H1 (cell line): ENCODE data around the gene ABCC4. TPM values are rescaled to one million over a fixed set of nuclear protein-coding genes. Genes with fewer than 3 reads are reported as not detected.

Experiments used
- CTCF ChIA-PET: fragments of 300-600 bp; sonication (Branson Sonifier 250); formaldehyde crosslinking; loops from one replicate; lab custom pipeline; 2021; ENCODE audit not compliant: partially characterized antibody; lab: Charles Lee
- POLR2A ChIA-PET: fragments of 300-600 bp; sonication (Branson Sonifier 250); formaldehyde crosslinking; loops from one replicate; lab custom pipeline; 2021; ENCODE audit warnings: inconsistent platforms; ENCODE audit not compliant: partially characterized antibody; lab: Charles Lee
- DNase-seq, 2 experiments: peaks; one replicate each; pipeline versions ENCODE4 v3.0.0 to v3.0.0-alpha.2; 2010 to 2022; ENCODE audit warnings: low spot score in 2 of 2, low read depth in 1 of 2, mixed read lengths in 1 of 2
- FAIRE-seq: peaks from 2 replicates; lab custom pipeline; 2011; peaks lifted over from hg19 to GRCh38; lab: Jason Lieb, UNC
- H2AFZ ChIP-seq: 2 replicates; pipeline ENCODE4 v1.8.1; 2012; ENCODE audit warnings: low read length, inconsistent platforms
- H2AK5ac ChIP-seq: 2 replicates; pipeline ENCODE4 v1.6.1; 2013; ENCODE audit warnings: low read depth, low read length
- H2BK120ac ChIP-seq: replicated peaks from 2 replicates; pipeline ENCODE3; 2013; ENCODE audit warnings: low read depth, low read length, inconsistent platforms
- H2BK12ac ChIP-seq: 2 replicates; pipeline ENCODE4 v1.6.1; 2013; ENCODE audit warnings: low read depth, low read length
- H2BK15ac ChIP-seq: 2 replicates; pipeline ENCODE4 v1.6.1; 2013; ENCODE audit warnings: low read length
- H2BK20ac ChIP-seq: 2 replicates; pipeline ENCODE4 v1.6.1; 2013; ENCODE audit warnings: low read length
- H2BK5ac ChIP-seq: 2 replicates; pipeline ENCODE4 v1.6.1; 2013; ENCODE audit warnings: low read depth, low read length
- H3K14ac ChIP-seq: 2 replicates; pipeline ENCODE4 v1.6.1; 2013; ENCODE audit warnings: inconsistent platforms; ENCODE audit not compliant: insufficient read length
- H3K18ac ChIP-seq: 2 replicates; pipeline ENCODE4 v1.6.1; 2013; ENCODE audit warnings: low read length; ENCODE audit errors: extremely low read depth
- H3K23ac ChIP-seq: 2 replicates; pipeline ENCODE4 v1.6.1; 2013; ENCODE audit warnings: inconsistent platforms; ENCODE audit not compliant: insufficient read length
- H3K23me2 ChIP-seq: 2 replicates; pipeline ENCODE4 v1.6.1; 2013; ENCODE audit warnings: low read depth, low read length
- H3K27ac ChIP-seq: 2 replicates; pipeline ENCODE4 v1.6.1; 2011; ENCODE audit warnings: low read depth, low read length, inconsistent platforms
- H3K27me3 ChIP-seq, 4 experiments: replicated peaks in 1 of 4; 1 replicate in 1 of 4; 2 replicates in 3 of 4; pipeline versions ENCODE4 v1.6.1 to v1.8.1; 2011 to 2013; ENCODE audit warnings: low read length in 3 of 4, mild to moderate bottlenecking in 3 of 4, inconsistent platforms in 2 of 4, mixed read lengths in 2 of 4, moderate library complexity in 1 of 4; ENCODE audit not compliant: control insufficient read depth in 3 of 4, insufficient read depth in 3 of 4; ENCODE audit errors: extremely low read depth in 1 of 4
- H3K36me3 ChIP-seq, 4 experiments: 2 replicates each; pipeline versions ENCODE4 v1.6.1 to v1.8.1; 2011 to 2013; ENCODE audit warnings: mild to moderate bottlenecking in 4 of 4, low read length in 3 of 4, moderate library complexity in 2 of 4, control low read depth in 1 of 4, inconsistent platforms in 1 of 4; ENCODE audit not compliant: insufficient read depth in 4 of 4, control insufficient read depth in 2 of 4
- H3K4ac ChIP-seq: replicated peaks from 2 replicates; pipeline ENCODE3; 2013; ENCODE audit warnings: low read length, low read depth, mixed read lengths, inconsistent platforms; ENCODE audit not compliant: insufficient read length
- H3K4me1 ChIP-seq, 4 experiments: replicated peaks in 1 of 4; 1 replicate in 1 of 4; 2 replicates in 3 of 4; pipeline versions ENCODE4 v1.6.1 to v1.8.1; 2011 to 2013; ENCODE audit warnings: low read length in 3 of 4, inconsistent platforms in 2 of 4, mixed read lengths in 1 of 4; ENCODE audit not compliant: insufficient read depth in 4 of 4, control insufficient read depth in 3 of 4
- H3K4me2 ChIP-seq, 2 experiments: 2 replicates each; pipeline versions ENCODE4 v1.6.1 to v1.8.1; 2011 to 2013; ENCODE audit warnings: low read depth in 2 of 2, low read length in 2 of 2, control low read depth in 1 of 2, inconsistent platforms in 1 of 2, mild to moderate bottlenecking in 1 of 2; ENCODE audit not compliant: insufficient read depth in 1 of 2
- H3K4me3 ChIP-seq, 4 experiments: fragments of 200-600, 300-600 bp in 1 of 4; sonication (generic), shearing (Covaris generic), sonication (Bioruptor Twin) in 1 of 4; 2 replicates each; pipeline versions ENCODE4 v1.5.1 to v1.8.1; 2011 to 2016; ENCODE audit warnings: low read length in 4 of 4, low read depth in 3 of 4, control low read depth in 2 of 4, inconsistent platforms in 2 of 4, mild to moderate bottlenecking in 2 of 4, mixed read lengths in 1 of 4, moderate library complexity in 1 of 4; ENCODE audit not compliant: insufficient read depth in 2 of 4; ENCODE audit errors: extremely low read depth in 1 of 4
- H3K56ac ChIP-seq: replicated peaks from 2 replicates; pipeline ENCODE3; 2013; ENCODE audit warnings: low read depth, mild to moderate bottlenecking, mixed read lengths, low read length, inconsistent platforms; ENCODE audit not compliant: insufficient read length
- H3K79me1 ChIP-seq: 2 replicates; pipeline ENCODE4 v1.6.1; 2013; ENCODE audit warnings: low read depth, low read length, control low read depth
- H3K79me2 ChIP-seq, 2 experiments: 2 replicates each; pipeline versions ENCODE4 v1.6.1 to v1.8.1; 2012 to 2013; ENCODE audit warnings: low read length in 2 of 2, mild to moderate bottlenecking in 2 of 2, inconsistent platforms in 1 of 2; ENCODE audit not compliant: insufficient read depth in 2 of 2, control insufficient read depth in 1 of 2
- H3K9ac ChIP-seq, 4 experiments: replicated peaks in 1 of 4; 1 replicate in 1 of 4; 2 replicates in 3 of 4; pipeline versions ENCODE4 v1.6.1 to v1.8.1; 2011 to 2013; ENCODE audit warnings: low read depth in 3 of 4, low read length in 3 of 4, control low read depth in 2 of 4, mild to moderate bottlenecking in 2 of 4, moderate library complexity in 2 of 4, inconsistent platforms in 1 of 4; ENCODE audit errors: extremely low read depth in 1 of 4
- H3K9me3 ChIP-seq, 2 experiments: 2 replicates each; pipeline versions ENCODE4 v1.6.1 to v1.8.1; 2012 to 2013; ENCODE audit warnings: mild to moderate bottlenecking in 2 of 2, moderate library complexity in 2 of 2, control low read depth in 1 of 2, inconsistent platforms in 1 of 2, low read depth in 1 of 2, low read length in 1 of 2, mixed read lengths in 1 of 2; ENCODE audit not compliant: insufficient read depth in 2 of 2
- H4K20me1 ChIP-seq, 2 experiments: replicated peaks in 1 of 2; 2 replicates each; pipeline versions ENCODE3 to v1.8.1; 2011 to 2013; ENCODE audit warnings: inconsistent platforms in 2 of 2, low read length in 2 of 2, mild to moderate bottlenecking in 1 of 2; ENCODE audit not compliant: insufficient read depth in 2 of 2, control insufficient read depth in 1 of 2
- H4K5ac ChIP-seq: 2 replicates; pipeline ENCODE4 v1.6.1; 2013; ENCODE audit warnings: low read length, low read depth, mixed read lengths, inconsistent platforms; ENCODE audit not compliant: insufficient read length
- H4K8ac ChIP-seq: 2 replicates; pipeline ENCODE4 v1.8.0; 2013; ENCODE audit warnings: mild to moderate bottlenecking, moderate library complexity, low read length, inconsistent platforms; ENCODE audit not compliant: insufficient read depth; ENCODE audit errors: extremely low read depth
- H4K91ac ChIP-seq: replicated peaks from 2 replicates; pipeline ENCODE3; 2013; ENCODE audit warnings: low read length, mixed read lengths, inconsistent platforms; ENCODE audit not compliant: insufficient read length
- RAD21 ChIP-seq, 2 experiments: IDR thresholded peaks in 1 of 2; conservative IDR thresholded peaks in 1 of 2; 2 replicates each; pipeline ENCODE4 v1.6.1; 2011; ENCODE audit warnings: low read depth in 2 of 2, low read length in 2 of 2, improper control_type of control experiment in 1 of 2, inconsistent platforms in 1 of 2, mild to moderate bottlenecking in 1 of 2, moderate library complexity in 1 of 2
- WGBS, 2 experiments: shearing (Covaris generic) in 1 of 2; methylation state at CpG; one replicate each; pipeline versions ENCODE4 v1.1.6 to v1.1.7; 2013 to 2015; ENCODE audit warnings: low lambda C conversion rate in 2 of 2, mixed read lengths in 2 of 2, inconsistent platforms in 1 of 2, low coverage in 1 of 2, missing lambda C conversion rate in 1 of 2; ENCODE audit not compliant: insufficient replicate concordance in 2 of 2, insufficient coverage in 1 of 2, insufficient read length in 1 of 2; ENCODE audit errors: extremely low coverage in 1 of 2, missing lambda C conversion rate in 1 of 2; 5-methylcytosine and 5-hydroxymethylcytosine counted together
- polyA plus RNA-seq, 7 experiments: library from polyadenylated mRNA; depleted of rRNA in 3 of 7; stranded (reverse) in 5 of 7; unstranded in 2 of 7; fragments of >200 nt in 5 of 7; fragments of 200-250 nt in 2 of 7; gene quantifications; 1 replicate in 5 of 7; 2 replicates in 1 of 7; 4 replicates in 1 of 7; pipeline versions ENCODE4 v1.2.1 to v1.2.3, GENCODE V29; 2011 to 2013; ENCODE audit warnings: missing spikeins in 2 of 7, mixed read lengths in 2 of 7
- total RNA-seq: library from RNA; stranded (reverse); fragmentation: NEBNext Ultra II Directional; extraction: Animal tissue kit (Norgen Biotek cat#: 25700); gene quantifications from 2 replicates; pipeline ENCODE4 v1.2.1, GENCODE V29; 2021

ABCC4 gene
- total and polyA plus RNA-seq, 2 of the 8 experiments (the other 6 are each of a cell fraction or from before 2014, with no cell fraction given) = 4.0 to 14.1 TPM

DNA sequence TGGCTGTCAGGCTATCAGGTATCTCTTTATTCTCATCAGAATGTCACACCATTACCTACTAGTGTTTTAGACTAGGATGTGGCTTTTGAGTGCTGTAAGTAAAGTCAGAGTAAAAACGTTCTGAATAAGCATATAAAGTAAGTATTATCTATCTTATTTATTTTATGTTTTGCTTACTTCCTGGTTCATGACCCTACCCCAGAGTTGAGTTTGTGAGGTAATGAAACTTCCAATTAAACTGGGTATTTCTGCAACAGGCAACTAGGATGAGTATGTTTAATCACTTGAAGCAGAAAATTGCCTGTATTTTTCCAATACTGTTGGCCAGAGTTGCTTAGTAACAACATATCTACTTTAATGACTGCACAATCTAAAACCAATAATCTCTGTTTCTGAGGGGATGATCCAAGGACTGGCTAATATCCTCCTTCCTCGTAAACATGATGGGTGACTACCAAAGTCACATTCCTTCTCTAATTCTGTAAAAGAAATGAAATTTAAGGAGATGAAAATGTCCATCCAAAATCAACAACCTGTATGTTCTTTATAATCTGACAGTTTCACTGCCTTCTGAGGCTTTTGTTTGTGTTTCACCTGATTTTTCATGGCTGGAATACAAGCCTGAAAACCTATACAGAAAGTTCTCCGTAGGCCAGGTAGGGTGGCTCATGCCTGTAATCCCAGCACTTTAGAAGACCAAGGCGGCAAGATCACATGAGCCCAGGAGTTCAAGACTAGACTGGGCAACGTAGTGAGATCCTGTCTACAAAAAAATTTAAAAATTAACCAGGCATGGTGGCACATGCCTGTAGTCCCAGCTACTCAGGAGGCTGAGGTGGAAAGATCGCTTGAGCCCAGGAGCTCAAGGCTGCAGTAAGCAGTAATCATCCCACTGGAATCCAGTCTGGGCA lies 83.1 kb downstream of the ABCC4 start:
- ChIA-PET CTCF (interaction anchor here (0.7 kb wide), 1 partner anchor 10 kb away, joined by 3 read pairs; no protein-coding TSS in a partner anchor), POLR2A (interaction anchor here (0.7 kb wide), 1 partner anchor 1716 kb away, joined by 4 read pairs; no protein-coding TSS in a partner anchor)
- no peak overlapping the region for H2BK120ac ChIP-seq
- no peak overlapping the region for H2BK15ac ChIP-seq
- no peak overlapping the region for H2BK20ac ChIP-seq
- no peak for DNase-seq
- no peaks in the 10 kb centered on the region; the same call in 1 of the 2 replicates for H3K79me1 ChIP-seq
- no peak overlapping the region for H3K18ac ChIP-seq
- H4K8ac ChIP-seq = no peak overlapping the region
- no peak overlapping the region for H2BK5ac ChIP-seq
- no peak overlapping the region for H2BK12ac ChIP-seq
- no peak overlapping the region for H3K9ac ChIP-seq
- H3K23ac ChIP-seq = no peak overlapping the region
- no peaks in the 10 kb centered on the region for H4K20me1 ChIP-seq
- no peaks in the 10 kb centered on the region for H3K9me3 ChIP-seq
- no peak overlapping the region for H2AK5ac ChIP-seq
- H3K27me3 ChIP-seq = no peaks in the 10 kb centered on the region
- H3K36me3 ChIP-seq = no peaks in the 10 kb centered on the region
- H3K4me3 ChIP-seq = no peak overlapping the region
- no peak overlapping the region for H2AFZ ChIP-seq
- no peak overlapping the region for H3K27ac ChIP-seq
- WGBS, 2 experiments = 79% methylated on average over 6 of the region's 6 CpGs; no CpG with 5 or more reads in 1 of the 2 experiments
- no peaks in the 10 kb centered on the region for H3K4me1 ChIP-seq
- H3K23me2 ChIP-seq = no peaks in the 10 kb centered on the region; the same call in 1 of the 2 replicates
- H3K14ac ChIP-seq = no peak overlapping the region
- no peak overlapping the region for H3K4me2 ChIP-seq
- H3K79me2 ChIP-seq = no peaks in the 10 kb centered on the region
- no peak overlapping the region for H4K5ac ChIP-seq
- no peak overlapping the region for H4K91ac ChIP-seq
- H3K56ac ChIP-seq = no peak overlapping the region
- no peak for FAIRE-seq
- no peak overlapping the region for H3K4ac ChIP-seq
- TF ChIP-seq RAD21 (IDR thresholded peaks at IDR 0.05 in 1 of 2, conservative IDR thresholded peaks at IDR 0.05 in 1 of 2; ENCODE audit: low read depth in 2 of 2, low read length in 2 of 2) = no peak
